ENCODE measurements around the gene METAP1D.

Gene METAP1D

DNA sequence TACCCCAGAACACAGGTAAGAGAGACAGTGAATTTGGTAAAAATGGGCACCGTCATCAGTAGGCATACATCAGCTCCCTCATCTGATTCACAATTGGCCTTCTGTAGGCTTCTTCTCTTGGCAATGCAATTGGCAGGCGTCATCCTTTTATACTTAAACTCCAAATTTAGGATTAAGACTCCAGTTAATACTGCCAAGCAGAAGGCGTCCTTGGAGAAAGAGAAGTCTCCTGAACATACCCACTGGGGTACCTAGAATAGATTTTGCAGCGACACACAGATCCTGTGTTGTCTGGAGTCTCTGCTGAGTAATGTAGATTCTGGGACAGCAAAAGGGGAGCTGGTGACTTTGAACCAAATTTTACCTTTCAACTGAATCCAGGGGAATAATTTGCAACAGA is 592 bp upstream of the METAP1D start:
- DNase-seq: no peak

DNA sequence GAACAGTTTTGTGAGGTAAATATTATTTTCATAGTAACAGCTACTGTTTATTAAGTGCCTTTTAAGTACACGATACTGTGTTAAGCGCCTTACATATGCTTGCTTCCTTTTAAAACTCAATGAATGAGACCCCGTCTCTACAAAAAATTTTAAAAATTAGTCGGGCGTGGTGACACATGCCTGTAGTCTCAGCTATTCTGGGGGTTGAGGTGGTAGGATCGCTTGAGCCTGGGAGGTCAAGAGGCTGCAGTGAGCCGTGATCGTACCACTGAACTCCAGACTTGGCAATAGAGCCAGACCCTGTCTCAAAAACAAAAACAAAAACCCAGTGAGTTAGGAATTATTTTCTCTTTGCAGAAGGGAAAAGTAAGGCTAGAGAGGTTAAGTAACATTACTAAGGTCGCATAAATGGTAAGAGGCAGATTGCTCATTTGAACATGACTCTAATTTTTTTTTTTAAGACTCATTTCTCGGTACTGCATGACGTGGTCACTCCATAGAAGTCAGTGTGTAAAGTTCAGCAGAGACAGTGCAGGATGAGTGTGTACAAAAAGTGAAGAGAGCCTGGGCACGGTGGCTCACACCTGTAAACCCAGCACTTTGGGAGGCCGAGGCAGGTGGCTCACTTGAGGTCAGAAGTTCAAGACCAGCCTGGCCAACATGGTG is 1.1 kb downstream of the METAP1D start:
- no peak for DNase-seq

DNA sequence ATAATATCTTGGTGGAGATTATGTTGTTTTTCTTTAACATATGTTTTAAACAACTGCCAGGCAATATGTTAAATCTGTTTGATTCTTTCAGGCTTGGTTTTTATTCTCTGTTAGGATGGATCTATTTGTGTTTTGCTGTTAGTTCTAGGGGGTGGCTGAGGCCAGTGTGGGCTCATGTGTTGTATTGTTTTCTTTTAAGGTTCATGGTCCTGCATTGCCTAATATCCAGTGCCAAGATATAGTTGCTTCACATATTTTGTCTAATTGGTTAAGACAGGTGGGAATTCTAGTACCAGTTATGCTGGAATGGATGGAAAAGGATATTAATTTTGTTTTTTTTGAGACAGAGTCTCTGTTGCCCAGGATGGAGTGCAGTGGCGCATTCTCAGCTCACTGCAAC is 7.6 kb downstream of the METAP1D start:
- no peak for DNase-seq

DNA sequence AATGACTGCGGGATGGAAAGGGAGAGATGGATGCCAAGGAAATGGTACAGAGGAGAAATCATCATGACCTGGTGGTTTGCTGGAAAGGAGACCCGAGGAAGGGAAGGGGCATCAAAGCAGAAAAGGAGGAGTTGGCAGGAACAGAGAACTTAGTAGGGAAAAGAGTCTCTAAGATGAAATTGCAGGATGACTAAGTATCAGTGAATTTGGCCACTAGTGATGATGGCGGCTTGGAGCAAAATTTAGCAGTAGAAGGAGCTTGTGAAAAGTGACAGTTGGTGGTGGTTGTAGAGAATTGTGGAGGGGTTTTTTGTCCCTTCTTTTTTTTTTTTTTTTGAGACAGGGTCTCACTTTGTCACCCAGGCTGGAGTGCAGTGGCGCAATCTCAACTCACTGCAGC is 10.1 kb downstream of the METAP1D start:
- DNase-seq: no peak

DNA sequence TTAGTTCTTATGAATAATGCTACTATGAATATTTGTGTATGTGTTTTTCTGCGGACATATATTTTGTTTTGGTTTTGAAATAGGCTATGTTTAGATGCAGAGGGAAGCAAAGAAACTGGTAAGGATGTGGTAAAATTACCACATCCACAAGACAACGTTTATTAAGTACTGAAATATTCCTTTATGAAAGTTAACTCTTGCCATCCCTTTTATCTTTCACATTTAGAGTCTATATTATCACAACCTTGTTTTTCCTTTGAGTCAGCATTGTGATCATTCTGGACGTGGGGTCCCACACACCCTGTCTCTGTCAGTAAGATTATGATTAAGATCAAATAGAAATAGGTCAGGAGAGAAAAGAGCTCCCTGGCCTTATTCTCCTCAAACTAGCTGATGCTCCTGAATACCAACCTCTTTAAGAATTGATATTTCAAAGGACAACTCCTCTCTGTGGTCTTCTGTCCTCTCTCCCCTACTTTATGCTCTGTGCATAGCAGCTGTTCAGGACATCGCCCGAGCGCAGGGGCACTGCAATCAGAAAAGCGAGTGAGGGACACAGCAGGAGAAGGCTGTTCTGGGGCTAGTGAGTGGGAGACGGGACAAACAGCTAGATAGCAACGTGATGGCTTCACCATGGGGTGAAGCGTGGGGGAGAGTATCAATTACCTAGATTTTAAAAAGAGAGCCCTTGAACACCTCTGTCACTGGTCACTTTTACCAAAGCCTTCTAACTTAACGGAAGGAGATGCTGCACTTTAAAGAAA is 12.2 kb downstream of the METAP1D start:
- DNase-seq: no peak

DNA sequence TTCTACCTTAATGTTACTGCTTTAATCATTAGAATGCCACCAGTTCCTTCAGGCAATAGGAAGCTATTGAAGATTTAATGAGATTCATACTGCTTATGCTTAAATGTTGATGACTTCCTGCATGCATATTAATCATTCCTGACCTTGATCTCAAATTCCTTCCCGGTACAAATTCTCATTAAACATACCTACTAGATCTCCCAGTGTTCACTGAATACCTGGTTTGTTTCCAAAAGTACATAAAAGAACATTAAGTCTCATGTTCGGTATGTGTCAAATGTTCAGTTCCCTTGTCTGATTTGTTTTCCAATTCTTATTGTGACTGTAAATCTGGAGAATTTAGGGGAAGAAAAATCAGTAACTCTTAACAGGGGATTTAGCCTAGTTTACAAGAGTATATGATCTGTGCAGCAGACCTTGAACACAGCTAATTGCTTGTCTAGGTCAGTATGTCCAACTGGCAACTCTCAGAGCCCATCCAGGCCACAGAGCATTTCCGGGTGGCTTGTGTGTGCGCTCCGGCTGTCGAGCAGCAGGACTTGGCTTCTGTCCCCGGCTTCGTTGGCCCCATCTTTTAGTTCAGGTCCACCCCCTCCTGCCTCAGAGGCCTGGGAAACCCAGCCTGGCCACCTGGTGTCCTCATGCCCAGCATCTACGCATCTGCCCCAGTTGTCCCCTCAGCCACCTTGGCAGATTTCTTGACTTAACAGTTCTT is 13.1 kb downstream of the METAP1D start:
- no peak for DNase-seq

DNA sequence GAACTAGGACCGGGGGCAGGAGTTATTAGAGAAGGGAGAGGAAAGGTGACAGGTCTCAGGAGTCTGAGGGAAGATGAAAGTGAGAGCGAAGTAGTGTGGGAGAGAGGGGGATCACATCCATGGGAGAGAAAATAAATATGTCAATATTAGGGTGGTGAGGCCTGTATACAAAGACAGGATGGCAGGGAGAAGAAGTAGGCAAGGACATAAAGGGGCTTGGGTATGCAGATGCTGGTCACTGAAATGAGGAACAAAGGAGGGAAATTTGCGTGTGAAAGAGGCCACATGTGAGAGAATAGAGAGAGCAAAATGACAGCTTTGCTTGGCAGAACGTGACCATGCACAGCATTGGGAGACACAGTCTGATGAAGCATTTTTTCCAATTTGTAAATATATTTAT is 13.6 kb downstream of the METAP1D start:
- no peak for DNase-seq

DNA sequence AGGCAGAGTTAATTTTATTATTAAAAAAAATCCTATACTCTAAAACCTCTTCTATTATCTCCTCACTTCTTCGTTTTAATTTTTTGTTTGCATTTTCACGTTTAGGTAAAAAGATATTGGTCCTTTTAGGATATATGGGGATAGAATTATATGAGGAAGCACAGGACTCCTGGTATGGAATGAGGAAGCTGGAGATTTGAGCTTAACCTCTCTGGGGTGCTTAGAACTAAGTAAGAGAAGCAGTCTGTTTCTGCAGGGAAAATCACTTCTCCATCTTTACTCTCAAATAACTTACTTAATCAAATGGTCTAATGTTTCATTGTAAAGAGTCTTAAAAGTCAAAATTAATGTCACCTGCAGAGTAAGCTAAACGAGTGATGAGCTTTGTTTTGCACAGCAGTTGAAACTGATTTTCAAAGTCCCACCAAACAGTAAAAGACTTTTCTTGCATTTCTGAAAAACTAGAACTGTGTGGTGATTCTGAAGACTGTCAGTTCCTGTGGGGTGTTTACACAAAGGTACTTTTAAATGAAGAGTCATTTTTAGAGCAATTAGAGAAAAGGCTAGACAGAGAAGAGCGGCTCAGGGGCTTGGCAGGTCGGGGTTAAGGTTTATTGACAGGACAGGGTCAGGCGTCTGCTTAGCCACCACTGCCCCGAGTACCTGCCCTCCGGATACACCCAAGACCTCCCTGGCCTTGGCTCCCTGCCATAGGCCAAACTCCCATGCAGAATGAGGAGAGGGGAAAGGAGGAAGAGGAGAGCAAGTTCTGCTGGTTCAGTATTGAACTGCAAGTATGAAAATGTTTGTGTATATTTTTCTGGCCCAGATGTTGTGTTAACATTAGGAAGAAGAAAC is 21.6 kb downstream of the METAP1D start:
- DNase-seq: no peak

DNA sequence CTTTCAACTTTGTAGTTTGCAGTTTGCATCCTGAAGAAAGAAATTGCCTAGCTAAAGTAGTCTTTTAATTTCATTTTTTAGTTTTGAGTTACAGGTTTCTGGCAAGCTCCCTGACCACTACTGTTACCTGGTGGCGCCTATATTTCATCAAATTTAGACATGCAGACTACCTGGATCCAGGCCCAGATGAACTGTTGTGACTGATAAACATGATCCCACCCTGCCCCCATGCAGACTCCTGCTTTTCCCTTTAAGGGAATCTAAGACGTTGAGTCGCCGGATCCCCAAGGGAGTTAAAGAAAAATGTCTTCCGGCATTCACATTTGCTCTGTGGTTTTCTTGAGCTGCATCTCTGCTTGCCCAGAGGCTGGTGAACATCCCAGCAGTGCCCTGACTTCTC is 22.2 kb downstream of the METAP1D start:
- no peak for DNase-seq

DNA sequence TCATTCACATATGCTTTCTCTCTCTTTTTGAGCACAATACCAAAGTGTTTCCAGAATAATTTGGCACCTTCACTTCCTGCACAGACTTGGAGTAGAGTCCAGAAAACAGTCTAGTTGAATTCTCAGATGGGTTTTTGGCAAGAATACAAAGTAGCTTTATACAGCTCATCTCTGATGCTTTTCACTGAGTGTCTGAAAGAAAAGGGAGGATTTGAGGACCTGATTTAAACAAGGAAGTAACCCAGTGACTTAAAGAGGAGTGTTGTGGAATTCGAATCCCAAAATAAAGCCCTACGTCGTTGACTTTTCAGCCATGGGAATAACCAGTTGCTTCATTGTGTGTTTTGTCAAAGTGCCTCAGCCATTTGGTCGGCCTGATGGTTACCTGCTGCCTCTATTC is 31.8 kb downstream of the METAP1D start:
- DNase-seq: no peak

DNA sequence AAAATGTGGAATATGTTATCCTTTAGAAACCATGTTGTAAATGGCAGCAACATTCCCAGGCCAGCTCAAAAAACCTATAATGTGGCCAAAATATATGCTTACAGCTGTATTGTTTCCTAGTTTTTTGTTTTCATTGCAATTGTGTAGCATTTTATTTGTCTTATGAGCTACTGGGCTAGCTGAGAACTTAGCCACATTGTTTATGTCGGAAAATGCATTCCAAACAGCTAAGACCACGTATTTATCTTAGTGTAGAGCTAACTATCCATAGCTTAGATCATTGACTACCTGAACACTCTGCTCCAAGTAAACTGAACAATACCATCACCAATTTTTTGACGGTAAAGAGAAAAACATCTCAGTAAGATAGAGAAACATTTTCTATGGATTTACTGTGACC is 38.4 kb downstream of the METAP1D start:
- no peak for DNase-seq

DNA sequence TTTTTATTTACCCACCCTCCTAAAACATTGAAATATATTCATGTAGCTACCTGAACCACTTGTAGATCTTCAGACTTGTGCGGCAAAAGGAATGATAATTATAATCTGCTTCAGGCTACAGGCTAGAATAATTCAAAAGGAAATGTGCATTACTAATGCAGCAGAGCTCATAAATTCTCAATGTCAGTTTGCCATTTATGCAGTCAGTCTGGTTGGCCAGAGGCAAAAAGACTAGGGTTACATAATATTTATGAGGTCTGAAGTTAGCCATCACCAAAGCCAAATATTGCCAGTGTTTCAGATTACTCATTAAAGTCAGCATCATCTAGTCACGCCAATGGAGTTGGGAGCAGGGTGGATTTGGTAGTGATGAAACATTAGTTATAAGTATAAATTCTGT is 38.9 kb downstream of the METAP1D start:
- DNase-seq: no peak

DNA sequence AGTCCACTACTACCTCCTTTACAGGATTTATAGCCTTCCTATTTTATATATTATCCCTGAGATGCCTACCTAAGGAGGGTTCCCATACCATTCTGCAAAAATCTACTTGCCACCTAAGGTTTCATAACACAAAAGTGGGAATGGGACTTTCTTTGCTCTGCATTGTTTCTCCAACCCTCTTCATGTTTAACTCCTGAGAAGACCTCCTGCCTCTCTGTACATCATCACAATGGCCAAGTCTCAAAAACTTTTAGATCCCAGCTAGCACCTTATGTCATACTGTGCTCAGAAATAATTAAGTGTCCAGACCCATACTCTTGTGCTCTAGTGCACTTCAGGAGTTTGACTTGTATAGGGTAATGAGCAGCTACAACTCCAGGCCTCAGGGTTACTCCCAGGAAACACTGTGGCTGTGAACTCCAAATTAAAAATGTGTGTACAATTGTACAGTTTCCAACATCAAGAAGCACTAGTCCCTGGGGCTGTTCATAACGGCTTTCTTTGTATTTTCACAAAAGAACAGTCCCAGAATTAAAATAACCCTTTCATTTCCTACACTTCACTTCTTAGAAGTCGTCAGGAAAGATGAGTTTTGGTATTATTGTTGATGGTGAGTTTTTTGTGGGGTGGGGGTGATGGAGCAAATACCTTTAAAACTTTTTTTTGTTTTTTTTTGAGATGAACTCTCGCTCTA is 39.4 kb downstream of the METAP1D start:
- DNase-seq: no peak

DNA sequence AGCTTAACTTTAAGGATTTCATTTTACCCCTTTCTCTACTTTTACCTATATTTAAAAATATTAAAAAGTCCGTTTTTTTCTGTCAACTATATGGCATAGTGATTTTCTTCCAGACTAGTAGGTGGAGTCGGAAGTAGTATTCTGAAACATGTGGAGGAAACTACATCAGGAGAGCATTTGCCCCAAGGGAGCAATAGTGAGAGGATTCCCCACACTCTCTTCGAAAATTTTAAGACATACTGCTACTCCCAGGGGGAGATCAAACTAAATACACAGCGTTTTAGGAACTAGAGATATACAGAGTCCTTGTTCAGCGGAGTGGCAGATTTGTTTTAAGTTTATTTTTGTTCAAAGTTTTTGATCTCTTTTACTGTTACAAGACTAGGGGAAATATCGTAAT is 40.6 kb downstream of the METAP1D start:
- no peak for DNase-seq

DNA sequence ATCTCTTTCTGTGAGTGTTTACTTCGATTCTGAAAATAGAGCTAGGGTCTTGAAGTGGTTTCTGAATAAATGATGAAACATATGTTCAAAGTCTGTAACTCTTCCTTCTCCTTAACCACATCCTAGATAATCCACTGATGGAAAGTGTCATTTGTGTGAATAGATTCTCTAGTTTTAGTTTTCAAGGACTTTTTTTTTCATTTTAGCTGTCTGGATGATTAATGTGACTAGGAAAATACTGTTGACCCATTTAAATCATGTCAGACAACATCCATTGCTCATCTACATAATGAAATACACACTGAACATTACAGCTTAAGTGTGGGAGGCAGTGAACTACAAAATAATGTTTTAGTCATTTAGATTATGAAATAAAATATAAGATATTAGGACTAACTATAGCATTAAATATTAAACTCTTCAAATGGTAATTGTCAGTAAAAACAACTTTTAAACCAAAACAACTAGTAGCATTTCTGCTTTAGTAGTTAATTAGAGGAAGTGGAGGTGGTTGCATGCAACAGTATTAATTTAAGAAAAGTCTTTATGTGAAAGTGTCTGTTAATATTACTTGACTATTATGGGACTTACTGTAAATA is 46.4 kb downstream of the METAP1D start:
- no peak for DNase-seq

DNA sequence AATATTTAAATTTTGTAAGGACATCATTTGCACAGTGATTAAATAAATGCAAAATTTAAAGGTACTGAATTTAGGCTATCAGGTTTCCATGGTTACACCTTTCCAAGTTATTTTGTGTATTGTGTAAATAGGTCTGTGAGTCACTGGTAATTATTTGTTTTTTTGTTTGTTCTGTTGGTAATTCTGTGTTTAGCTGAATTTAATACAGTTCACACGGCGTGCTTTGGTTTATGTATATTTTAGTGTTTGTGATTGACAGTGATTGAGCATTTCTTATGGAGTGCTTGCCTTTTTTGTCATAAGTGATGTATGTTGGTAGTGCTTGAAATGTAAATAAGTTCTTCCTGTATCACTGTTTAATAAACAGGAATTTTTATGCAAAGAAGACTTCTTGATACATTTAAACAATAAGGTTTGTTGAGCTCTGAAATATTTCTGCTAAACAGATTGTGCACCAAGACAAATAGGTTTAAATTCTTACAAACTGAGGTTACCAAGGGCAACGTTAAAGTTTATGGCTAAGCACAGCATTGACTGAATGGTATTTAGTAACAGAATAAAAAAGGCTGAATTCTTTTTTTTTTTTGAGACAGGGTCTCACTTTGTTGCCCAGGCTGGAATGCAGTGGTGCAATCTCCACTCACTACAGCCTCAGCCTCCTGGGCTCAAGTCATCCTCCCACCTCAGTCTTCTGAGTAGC is 47.3 kb downstream of the METAP1D start:
- DNase-seq: no peak

DNA sequence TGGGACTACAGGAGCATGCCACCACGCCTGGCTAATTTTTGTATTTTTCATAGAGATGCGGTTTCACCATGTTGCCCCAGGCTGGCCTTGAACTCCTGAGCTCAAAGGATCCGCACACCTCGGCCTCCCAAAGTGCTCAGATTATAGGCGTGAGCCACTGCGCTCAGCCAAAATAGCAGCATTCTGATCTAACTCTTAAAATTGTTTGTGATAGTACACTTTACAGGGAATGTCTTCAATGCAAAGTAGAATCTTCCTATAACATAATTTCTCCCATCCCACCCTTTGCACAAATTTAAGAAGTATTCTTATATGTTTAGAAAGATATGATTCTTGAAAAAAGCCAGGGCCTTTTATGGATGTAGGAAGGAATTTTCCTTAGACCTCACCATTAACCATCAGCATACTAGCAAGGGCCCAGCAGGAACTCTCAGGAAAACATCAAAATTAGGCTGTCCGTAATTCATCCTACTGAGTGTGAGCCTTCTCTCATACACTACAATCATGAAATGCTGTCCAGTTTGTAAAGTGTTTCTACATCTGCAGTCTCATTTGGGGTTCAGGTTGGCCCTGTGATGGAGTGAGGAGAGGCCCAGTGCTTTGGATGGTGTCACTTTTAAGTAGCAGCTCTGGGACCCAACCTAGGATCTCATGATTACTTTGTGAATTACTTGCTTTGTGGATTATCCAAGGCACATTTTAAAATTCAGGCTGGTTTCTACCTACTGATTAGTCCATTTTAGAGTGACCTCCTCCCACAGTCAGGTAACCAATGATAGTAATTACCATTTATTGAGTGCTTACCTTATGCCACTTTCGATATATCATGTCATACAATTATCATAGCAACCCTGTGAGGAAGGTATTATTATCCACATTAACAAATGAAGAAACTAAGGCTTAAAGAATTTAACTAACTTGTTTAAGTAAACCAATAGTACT is 48.1 kb downstream of the METAP1D start:
- DNase-seq: no peak

DNA sequence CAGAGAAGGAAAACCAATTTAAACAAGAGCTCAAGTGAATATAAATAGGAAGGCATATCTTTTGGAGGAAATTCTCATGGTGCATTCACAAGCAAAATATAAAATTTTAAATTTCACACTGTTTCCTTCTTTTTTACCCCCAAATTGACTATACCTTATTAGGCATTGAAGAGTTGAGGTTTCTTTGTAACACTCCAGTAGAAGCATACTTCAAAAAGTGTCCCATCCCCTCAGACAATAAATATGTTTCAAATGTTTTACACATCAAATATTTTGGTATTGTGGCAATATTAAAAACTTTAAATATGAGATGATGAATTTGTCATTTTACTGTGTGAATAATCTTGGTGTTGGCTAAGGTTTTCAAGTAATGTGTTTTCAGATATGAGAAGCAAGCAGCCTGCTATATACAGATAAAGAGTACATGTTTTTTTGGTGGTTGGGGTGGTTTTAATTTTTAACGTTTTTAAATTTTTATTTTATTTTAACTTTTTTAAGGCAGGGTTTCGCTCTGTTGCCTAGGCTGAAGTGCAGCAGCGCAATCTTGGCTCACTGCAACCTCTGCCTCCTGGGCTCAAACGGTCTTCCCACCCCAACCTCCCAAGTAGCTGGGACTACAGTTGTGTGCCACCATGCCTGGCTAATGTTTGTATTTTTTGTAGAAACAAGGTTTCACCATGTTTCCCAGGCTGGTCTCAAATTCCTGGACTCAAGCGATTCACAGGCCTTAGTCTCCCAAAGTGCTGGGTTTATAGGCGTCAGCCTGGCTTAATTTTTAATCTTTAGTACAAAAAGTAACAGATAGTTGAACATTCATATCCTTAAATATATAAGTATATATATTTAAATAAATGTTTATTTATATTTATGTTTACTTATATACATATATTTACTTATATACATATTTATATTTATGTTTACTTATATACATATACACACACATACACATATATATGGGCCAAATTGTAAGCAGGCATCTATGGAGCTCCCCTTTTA is 49.1 kb downstream of the METAP1D start:
- no peak for DNase-seq

DNA sequence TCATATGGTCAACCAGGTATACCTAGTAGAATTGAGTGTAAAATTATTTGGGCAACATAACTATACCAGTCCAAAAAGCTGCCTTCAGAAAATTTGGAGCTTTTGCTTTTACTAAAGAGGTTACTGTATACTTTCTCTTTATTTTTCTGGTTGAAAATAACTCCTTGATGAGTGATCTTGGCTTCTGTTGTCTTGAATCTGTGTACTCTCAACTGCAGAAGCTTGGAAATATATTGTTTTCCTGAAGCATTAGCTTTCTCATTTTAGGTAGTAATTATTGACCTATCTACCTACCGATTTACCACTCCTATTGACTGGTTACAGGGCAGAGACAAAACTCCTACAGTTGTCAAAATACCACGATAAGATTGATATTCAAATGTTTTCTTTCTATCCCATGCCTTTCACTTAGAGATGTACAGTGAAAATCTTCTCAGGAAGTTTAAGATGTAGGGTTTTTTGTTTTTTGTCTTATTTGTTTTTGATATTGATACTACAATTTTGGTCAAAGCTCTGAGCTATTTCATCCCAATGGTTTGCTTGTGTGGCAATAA is 49.9 kb downstream of the METAP1D start:
- no peak for DNase-seq

All from stimulated activated CD4-positive, alpha-beta T cell treated with anti-CD3 and anti-CD28 coated beads, Interleukin-12 subunit alpha, Interleukin-12 subunit beta, amount 100 ng/mL, for 4 hours (primary cell).